Measurements from ENCODE around the gene APOBEC3C. TPM values are rescaled to one million over a fixed set of nuclear protein-coding genes. Genes with fewer than 3 reads are reported as not detected.
"Not testable (repeated sequence)": the region's sequence is repeated elsewhere in the genome, so short reads cannot be mapped to it uniquely, and the experiment has no call there.

The APOBEC3C gene
- polyA plus RNA-seq, 3 donors: 19.7 to 86.3 (median 69.4) TPM

GRCh38 chr22:38974170-38974825 lies 39.8 kb upstream of the APOBEC3C start:
- WGBS (ENCODE audit: insufficient coverage): 92% methylated on average over 18 of the region's 18 CpGs
- peaks cover 0 to 8% (median 2%) of the 10 kb centered on the region in 7 donors for H3K9me3 Mint-ChIP-seq
- H3K27ac ChIP-seq (ENCODE audit: low read depth in 1 of 2, low read length in 2 of 2): no peak overlapping the region
- TF ChIP-seq CTCF (IDR thresholded peaks at IDR 0.05): no peak
- intact Hi-C loops (cut with micrococcal nuclease): loop anchor here in 1 of 2 donors (5.0 kb wide), 1 partner anchor 37 kb away; no protein-coding TSS in a partner anchor
- H3K9ac ChIP-seq (ENCODE audit: insufficient read depth, low read length, poor library complexity, severe bottlenecking): no peak overlapping the region
- H3K4me3 ChIP-seq (replicated peaks in 1 of 3; ENCODE audit: low read depth in 2 of 3, low read length in 3 of 3): no peak overlapping the region
- peak overlapping the region in 1 of 7 donors; percentile 35 for H3K27ac Mint-ChIP-seq
- DNase-seq: no peak
- no peak overlapping the region for H3K4me2 ChIP-seq (replicated peaks; ENCODE audit: extremely low read depth, low read length, poor library complexity, severe bottlenecking)
- peaks cover 45 to 55% of the 10 kb centered on the region in 2 donors for H3K4me1 ChIP-seq (ENCODE audit: control insufficient read depth in 1 of 2, insufficient read depth in 2 of 2, low read length in 2 of 2)
- no peaks in the 10 kb centered on the region for H3K9me3 ChIP-seq (replicated peaks in 1 of 2; ENCODE audit: control insufficient read depth in 1 of 2, insufficient read depth in 1 of 2, low read length in 2 of 2)
- H3K36me3 Mint-ChIP-seq: peaks cover 0 to 7% of the 10 kb centered on the region in 2 donors
- H3K27me3 ChIP-seq (ENCODE audit: control insufficient read depth in 2 of 2, insufficient read depth in 2 of 2, low read length in 2 of 2): no peaks in the 10 kb centered on the region
- H3K79me2 ChIP-seq (ENCODE audit: insufficient read depth, low read length): no peaks in the 10 kb centered on the region
- no peaks in the 10 kb centered on the region for H3K36me3 ChIP-seq (replicated peaks in 1 of 2; ENCODE audit: control insufficient read depth in 1 of 2, insufficient read depth in 2 of 2, low read length in 2 of 2)
- peaks cover 52% of the 10 kb centered on the region for H3K4me1 Mint-ChIP-seq
- peaks cover 7 to 9% (median 8%) of the 10 kb centered on the region in 3 donors for H3K27me3 Mint-ChIP-seq (ENCODE audit: low read depth in 3 of 3)
- H4K20me1 ChIP-seq (ENCODE audit: insufficient read depth, low read length): no peaks in the 10 kb centered on the region
- no peak overlapping the region for H2AFZ ChIP-seq (ENCODE audit: insufficient read depth, low read depth, low read length, poor library complexity, severe bottlenecking)
- H3K4me3 Mint-ChIP-seq: peak overlapping the region in 1 of 2 donors; percentile 40

GRCh38 chr22:38974826-38975175 lies 39.3 kb upstream of the APOBEC3C start:
- TF ChIP-seq CTCF (IDR thresholded peaks at IDR 0.05): no peak
- H3K4me1 Mint-ChIP-seq: peaks cover 47% of the 10 kb centered on the region
- Histone ChIP-seq H3K4me3 (replicated peaks in 1 of 3; ENCODE audit: low read depth in 2 of 3, low read length in 3 of 3) (no peak overlapping the region), H3K27me3 (ENCODE audit: control insufficient read depth in 2 of 2, insufficient read depth in 2 of 2, low read length in 2 of 2) (no peaks in the 10 kb centered on the region), H3K36me3 (replicated peaks in 1 of 2; ENCODE audit: control insufficient read depth in 1 of 2, insufficient read depth in 2 of 2, low read length in 2 of 2) (no peaks in the 10 kb centered on the region), H3K79me2 (ENCODE audit: insufficient read depth, low read length) (no peaks in the 10 kb centered on the region), H3K4me2 (replicated peaks; ENCODE audit: extremely low read depth, low read length, poor library complexity, severe bottlenecking) (no peak overlapping the region), H4K20me1 (ENCODE audit: insufficient read depth, low read length) (no peaks in the 10 kb centered on the region), H3K9me3 (replicated peaks in 1 of 2; ENCODE audit: control insufficient read depth in 1 of 2, insufficient read depth in 1 of 2, low read length in 2 of 2) (no peaks in the 10 kb centered on the region), H3K9ac (ENCODE audit: insufficient read depth, low read length, poor library complexity, severe bottlenecking) (no peak overlapping the region), H3K27ac (ENCODE audit: low read depth in 1 of 2, low read length in 2 of 2) (no peak overlapping the region), H3K4me1 (ENCODE audit: control insufficient read depth in 1 of 2, insufficient read depth in 2 of 2, low read length in 2 of 2) (peaks cover 40 to 50% of the 10 kb centered on the region in 2 donors), H2AFZ (ENCODE audit: insufficient read depth, low read depth, low read length, poor library complexity, severe bottlenecking) (no peak overlapping the region)
- H3K36me3 Mint-ChIP-seq: peaks cover 0 to 4% of the 10 kb centered on the region in 2 donors
- H3K27me3 Mint-ChIP-seq (ENCODE audit: low read depth in 3 of 3): peaks cover 7 to 8% (median 8%) of the 10 kb centered on the region in 3 donors
- no peak for DNase-seq
- H3K27ac Mint-ChIP-seq: no peak overlapping the region
- 96% methylated on average over 5 of the region's 7 CpGs for WGBS (ENCODE audit: insufficient coverage)
- intact Hi-C loops (cut with micrococcal nuclease): loop anchor here in 1 of 2 donors (5.0 kb wide), 1 partner anchor 38 kb away; no protein-coding TSS in a partner anchor
- peaks cover 0 to 8% (median 2%) of the 10 kb centered on the region in 7 donors for H3K9me3 Mint-ChIP-seq
- peak overlapping the region in 1 of 2 donors; percentile 40 for H3K4me3 Mint-ChIP-seq

DNA sequence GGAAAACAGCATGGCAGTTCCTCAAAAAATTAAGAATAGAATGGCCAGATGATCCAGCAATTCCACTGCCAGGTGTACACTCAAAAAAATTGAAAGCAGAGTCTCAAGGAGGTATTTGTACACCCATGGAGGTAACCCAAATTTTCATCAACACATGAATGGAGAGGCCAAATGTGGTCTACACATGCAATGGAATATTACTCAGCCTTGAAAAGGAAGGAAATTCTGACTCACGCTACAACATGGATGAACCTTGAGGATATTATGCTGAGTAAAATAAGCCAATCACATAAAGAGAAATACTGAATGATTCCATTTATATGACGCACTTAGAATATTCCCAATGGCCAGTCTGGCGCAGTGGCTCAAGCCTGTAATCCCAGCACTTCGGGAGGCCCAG lies 36.8 kb upstream of the APOBEC3C start:
- H3K4me1 ChIP-seq (ENCODE audit: control insufficient read depth in 1 of 2, insufficient read depth in 2 of 2, low read length in 2 of 2): peaks cover 28 to 40% of the 10 kb centered on the region in 2 donors
- intact Hi-C loops (cut with micrococcal nuclease); H3K9me3 ChIP-seq (replicated peaks in 1 of 2; ENCODE audit: control insufficient read depth in 1 of 2, insufficient read depth in 1 of 2, low read length in 2 of 2); H3K27ac ChIP-seq (ENCODE audit: low read depth in 1 of 2, low read length in 2 of 2); H3K27me3 ChIP-seq (ENCODE audit: control insufficient read depth in 2 of 2, insufficient read depth in 2 of 2, low read length in 2 of 2); H3K9me3 Mint-ChIP-seq; H3K4me3 Mint-ChIP-seq; H3K79me2 ChIP-seq (ENCODE audit: insufficient read depth, low read length); H3K4me2 ChIP-seq (replicated peaks; ENCODE audit: extremely low read depth, low read length, poor library complexity, severe bottlenecking); H3K27me3 Mint-ChIP-seq (ENCODE audit: low read depth in 3 of 3); H2AFZ ChIP-seq (ENCODE audit: insufficient read depth, low read depth, low read length, poor library complexity, severe bottlenecking); H3K36me3 Mint-ChIP-seq; H3K4me3 ChIP-seq (replicated peaks in 1 of 3; ENCODE audit: low read depth in 2 of 3, low read length in 3 of 3); H3K27ac Mint-ChIP-seq; H3K9ac ChIP-seq (ENCODE audit: insufficient read depth, low read length, poor library complexity, severe bottlenecking); H4K20me1 ChIP-seq (ENCODE audit: insufficient read depth, low read length); H3K36me3 ChIP-seq (replicated peaks in 1 of 2; ENCODE audit: control insufficient read depth in 1 of 2, insufficient read depth in 2 of 2, low read length in 2 of 2): not testable (repeated sequence)
- peak in 1 of 3 donors; percentile 22 for DNase-seq
- 93% methylated on average over 2 of the region's 4 CpGs for WGBS (ENCODE audit: insufficient coverage)
- H3K4me1 Mint-ChIP-seq: peaks cover 37% of the 10 kb centered on the region

Measured in CD14-positive monocyte (primary cell).